ENCODE results near the gene CPE.

DNA sequence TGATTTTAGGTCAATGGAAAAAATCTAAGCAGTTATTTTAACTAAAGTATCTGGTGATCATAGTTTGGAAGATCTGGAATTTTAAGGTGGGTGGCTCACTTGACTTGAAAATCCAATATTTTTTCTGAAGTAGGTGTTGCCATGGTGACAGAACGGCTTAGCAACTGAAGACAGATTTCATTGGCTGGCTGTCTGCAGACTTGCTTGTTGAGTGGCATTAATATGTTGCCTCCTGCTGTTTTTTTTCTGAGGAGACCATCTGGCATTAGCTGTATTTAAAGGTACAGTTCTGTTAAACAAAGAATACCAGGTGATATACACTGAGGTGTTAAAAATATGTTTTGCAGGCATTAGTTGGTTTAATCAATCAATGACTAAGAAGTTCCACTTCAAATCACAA, 19.8 kb downstream of the CPE start:
- TF ChIP-seq, protein P1, sequence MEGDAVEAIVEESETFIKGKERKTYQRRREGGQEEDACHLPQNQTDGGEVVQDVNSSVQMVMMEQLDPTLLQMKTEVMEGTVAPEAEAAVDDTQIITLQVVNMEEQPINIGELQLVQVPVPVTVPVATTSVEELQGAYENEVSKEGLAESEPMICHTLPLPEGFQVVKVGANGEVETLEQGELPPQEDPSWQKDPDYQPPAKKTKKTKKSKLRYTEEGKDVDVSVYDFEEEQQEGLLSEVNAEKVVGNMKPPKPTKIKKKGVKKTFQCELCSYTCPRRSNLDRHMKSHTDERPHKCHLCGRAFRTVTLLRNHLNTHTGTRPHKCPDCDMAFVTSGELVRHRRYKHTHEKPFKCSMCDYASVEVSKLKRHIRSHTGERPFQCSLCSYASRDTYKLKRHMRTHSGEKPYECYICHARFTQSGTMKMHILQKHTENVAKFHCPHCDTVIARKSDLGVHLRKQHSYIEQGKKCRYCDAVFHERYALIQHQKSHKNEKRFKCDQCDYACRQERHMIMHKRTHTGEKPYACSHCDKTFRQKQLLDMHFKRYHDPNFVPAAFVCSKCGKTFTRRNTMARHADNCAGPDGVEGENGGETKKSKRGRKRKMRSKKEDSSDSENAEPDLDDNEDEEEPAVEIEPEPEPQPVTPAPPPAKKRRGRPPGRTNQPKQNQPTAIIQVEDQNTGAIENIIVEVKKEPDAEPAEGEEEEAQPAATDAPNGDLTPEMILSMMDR (IDR thresholded peaks at IDR 0.05; ENCODE audit: low read depth, low read length): no peak
- no peak for TF ChIP-seq EZH2phosphoT487 (IDR thresholded peaks at IDR 0.05; ENCODE audit: low read depth)
